Renal pelvis (tissue), 4 donors: ENCODE data around the gene AMFR. TPM values are rescaled to one million over a fixed set of nuclear protein-coding genes. Genes with fewer than 3 reads are reported as not detected.

Experiments
- DNase-seq: peaks from one replicate; pipeline ENCODE4 v3.0.0-alpha.2; 2013
- polyA plus RNA-seq, 3 donors: library from polyadenylated mRNA; unstranded; fragments of 120-200 nt; gene quantifications; one replicate each; pipeline ENCODE4 v1.2.1, GENCODE V29; 2013; ENCODE audit not compliant: insufficient read length in 3 of 3

The AMFR gene
- polyA plus RNA-seq, 3 donors, result 121 to 138 (median 136) TPM

DNA sequence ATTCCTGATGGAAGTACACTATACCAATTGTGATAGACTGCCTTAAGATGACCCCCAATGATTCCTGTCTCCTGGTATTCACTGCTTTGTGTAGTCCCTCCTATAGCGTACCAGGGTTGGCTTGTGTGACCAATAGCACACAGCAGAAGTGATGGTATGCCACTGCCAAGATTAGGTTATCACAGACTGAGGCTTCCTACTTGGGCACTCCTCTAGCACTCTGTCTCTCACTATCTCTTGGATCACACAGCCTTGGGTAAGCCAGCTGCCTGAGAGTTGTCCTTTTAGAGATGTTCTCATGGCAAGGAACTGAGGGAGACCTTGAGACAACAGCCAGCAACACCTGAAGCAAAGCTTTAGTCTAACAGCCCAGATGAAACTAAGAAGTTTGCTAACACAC is 12.7 kb upstream of the AMFR start:
- no peak for DNase-seq

DNA sequence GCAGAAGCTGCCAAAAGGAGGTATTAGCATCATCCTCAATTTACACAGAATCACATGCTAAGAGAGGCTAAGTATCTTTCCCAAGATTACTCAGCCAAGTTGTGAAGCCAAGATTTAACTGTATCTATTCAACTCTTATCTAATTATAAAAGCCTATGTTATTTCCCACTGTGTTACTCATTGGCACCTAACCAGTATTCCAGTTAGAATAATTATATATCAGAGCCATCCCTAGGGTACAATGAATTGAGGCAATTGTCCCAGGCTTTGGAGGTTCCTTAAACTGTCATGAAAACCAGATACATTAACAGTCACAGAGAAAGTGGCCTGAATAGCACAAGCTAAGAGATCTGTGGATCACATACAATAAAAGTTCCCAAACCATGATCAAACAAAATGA is 10.9 kb upstream of the AMFR start:
- DNase-seq, result no peak

DNA sequence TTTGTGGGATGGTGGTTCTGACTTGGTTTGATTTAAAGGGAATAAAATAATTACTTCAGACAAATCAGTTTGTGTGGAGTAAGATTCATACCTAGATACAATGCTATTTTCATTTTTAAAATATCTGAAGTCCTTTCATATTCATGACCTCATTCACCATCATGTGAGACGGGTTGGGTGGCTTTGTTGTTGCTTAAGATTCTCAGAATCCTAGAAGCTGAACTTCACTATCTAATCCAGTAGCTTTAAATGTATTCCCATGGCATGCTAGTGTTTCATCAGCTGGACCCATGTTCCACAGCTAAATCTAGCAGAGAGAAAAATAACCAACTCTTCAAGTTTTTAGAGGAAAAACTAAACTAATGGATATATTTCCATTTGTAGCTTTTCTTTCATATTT is 2.7 kb upstream of the AMFR start:
- no peak for DNase-seq

DNA sequence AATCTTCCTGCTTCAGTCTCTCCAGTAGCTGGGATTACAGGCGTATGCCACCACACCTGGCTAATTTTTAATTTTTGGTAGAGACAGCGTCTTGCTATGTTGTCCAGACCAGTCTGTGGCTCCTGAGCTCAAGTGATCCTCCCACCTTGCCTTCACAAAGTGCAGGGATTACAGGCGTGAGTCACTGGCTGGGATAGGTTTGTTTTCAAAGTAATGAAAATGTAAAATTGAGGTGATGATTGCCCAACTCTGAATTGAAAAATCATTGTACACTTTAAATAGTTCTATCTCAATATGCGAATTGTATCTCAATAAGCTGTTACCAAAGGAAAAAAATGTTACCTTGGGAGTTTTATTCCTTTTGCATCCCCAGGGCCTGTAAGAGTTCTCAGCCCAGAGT is 1.2 kb upstream of the AMFR start:
- no peak for DNase-seq

DNA sequence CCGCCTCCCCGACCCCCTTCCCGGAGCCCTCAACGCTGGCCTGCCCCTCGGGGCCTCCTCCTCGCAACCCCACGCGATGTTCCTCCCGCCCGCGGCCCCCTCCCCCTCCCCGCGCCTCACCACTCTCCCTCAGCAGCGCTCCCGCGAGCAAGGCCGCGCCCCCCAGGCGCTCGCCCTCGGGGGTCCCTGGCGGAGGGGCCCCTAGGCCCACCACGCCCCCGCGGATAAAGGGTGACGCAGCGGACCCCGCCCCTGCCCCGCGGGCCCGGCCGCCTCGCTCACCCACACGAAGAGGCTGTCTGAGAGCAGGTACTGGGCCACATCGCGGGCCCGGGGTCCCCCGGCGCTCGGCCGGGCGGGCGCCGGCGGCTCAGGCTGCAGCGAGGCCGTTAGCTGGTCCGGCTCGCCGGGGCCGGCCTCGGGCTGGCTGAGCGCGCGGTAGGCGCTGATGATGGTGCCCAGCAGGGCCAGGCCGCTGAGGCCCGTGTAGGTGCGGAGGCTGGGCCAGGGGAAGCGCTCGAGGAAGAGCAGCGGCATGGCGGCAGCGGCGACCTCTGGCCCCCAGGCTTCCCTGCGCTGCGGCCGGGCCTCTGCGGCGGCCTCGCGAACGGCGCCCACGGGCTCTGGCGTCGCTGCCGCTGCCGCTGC is 430 bp downstream of the AMFR start:
- no peak for DNase-seq

DNA sequence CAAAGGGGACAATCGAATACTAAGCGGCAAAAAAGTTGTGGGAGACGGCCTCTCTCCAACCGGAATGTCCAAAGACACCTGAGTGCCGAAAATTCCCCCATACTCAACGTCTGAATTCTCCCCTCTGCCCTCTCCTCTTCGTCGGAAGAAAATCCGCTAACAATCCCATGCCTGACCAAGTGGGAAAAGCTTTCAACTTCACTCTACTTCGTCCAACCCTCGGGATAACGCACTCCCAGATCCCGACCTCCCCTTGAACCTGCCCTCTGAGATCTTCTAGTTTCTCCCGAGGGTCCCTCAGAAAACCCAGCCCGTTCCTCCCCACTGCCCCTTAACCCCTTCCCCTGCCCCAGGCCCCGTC is 961 bp downstream of the AMFR start:
- no peak for DNase-seq

DNA sequence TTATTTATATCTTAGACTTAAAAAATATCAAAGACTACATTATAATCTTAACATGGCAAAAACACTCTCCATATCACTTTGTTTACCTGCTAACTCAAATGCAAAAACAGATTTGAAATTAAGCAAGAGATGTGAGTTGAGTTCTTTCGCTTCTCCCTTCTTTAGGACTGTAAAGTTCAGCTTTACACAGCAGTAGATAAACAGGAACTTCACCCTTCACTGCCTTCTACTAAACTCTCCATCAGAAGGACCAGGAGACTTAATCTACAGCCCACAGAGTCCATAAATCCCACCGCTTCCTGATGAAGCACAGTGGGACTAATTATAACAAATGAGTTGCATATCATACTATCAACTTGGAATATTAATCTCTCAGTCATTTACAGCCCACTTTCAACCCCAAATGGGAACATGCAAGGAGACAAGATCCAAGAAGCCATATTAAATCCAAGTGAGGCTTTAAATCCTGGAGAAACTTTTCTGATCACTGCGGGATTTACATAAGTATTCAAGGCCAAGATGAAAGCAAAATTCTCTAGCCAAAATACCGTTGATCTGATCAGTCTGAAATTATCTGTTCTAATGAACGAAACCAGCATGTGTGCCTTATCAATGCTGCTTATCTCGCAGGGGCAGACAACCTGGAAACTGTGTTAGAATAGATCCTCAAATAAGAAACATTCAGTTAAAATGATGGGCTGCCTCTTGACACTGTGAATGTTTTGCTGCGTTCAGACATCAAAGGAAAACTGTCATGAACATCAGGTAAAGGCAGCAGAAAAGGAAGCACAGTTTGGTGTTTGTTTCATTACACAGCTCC is 1.6 kb downstream of the AMFR start:
- DNase-seq, result no peak

DNA sequence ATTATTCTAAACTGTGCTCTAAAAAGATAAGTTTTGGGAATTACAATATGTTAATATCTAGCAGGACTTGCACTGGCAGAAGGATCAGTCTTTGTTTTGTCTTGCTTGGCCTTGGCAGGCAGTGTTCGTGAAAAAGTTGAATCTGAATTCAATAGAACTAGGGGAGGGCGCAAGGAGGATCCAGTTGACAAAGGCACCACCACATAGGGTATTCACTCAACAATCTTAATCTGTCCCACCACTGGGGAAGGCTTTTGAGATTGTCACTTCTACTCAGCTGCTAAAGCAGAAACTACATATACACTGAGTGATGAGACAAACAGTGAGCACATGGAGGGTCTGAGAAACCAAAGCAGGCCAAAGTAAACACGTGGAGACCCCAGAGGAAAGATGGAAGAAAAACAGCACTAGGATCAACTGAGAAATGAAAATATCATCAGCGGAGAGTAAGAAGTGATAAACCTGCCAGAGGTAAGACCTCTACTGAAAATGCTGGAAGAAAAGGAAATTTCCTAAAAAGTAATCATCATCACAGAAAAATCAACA is 2.4 kb downstream of the AMFR start:
- DNase-seq, result no peak

DNA sequence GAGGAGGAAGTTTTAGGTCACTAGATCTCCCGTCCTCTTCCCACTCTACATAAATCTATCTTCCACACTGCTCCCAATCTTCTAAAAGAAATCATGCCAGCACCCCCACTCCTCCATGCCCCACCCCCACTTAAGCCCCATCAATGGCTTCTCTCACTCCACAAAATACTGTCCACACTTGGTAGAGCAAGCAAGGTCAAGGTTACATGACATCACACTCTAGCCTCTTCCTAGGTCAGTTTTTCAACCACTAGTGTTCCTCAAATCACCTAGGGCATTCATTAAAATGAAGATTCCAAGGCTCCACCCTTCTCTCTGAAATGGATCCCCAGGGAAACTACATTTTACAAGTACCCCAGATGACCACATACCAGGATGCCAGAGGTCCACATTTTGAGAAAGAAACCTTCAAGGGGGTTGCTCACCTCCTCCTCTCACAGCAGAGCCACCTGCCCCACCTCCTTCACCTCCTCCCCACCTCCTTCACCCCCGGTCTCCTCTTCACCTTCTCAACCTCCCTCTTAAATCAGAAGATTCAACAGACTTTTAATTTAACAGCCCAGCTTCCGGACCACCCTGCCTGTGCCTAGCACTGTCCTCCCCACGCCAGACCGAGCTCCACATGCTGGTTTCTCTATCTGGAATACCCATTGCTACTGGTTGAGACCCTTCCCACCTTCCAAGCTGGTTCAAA is 3.2 kb downstream of the AMFR start:
- DNase-seq, result no peak

DNA sequence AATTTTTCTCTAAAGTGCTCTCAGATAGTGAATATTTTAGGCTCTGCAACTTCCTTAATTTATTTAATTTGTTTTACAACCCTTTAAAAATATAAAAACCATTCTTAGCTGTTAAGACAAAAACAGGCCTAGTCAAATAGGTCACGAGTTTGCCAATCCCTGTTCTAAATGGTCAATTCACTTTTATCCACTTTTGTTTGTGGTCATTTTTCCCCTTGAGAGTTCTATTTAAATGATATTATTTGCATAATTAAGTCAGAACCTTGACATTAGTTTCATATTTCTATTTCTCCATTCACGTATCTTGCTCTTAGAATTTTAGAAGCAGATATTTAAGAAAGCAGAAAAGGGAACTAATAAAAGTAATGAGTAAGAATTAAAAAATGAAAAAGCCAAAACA is 4.0 kb downstream of the AMFR start:
- no peak for DNase-seq

DNA sequence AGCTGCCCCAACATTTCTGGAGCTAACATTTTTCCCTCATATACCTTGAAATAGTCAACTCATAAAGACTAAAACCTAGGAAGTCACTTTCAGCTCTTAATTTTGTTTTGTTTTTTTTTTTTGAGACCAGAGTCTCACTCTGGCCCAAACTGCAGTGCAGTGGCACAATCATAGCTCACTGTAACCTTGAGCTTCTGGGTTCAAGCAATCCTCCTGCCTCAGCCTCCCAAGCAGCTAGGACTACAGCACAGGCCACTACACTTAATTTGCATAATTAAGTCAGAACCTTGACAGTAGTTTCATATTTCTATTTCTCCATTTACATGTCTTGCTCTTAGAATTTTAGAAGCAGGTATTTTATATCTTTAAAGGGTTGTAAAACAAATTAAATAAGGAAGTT is 4.7 kb downstream of the AMFR start:
- DNase-seq, result no peak

DNA sequence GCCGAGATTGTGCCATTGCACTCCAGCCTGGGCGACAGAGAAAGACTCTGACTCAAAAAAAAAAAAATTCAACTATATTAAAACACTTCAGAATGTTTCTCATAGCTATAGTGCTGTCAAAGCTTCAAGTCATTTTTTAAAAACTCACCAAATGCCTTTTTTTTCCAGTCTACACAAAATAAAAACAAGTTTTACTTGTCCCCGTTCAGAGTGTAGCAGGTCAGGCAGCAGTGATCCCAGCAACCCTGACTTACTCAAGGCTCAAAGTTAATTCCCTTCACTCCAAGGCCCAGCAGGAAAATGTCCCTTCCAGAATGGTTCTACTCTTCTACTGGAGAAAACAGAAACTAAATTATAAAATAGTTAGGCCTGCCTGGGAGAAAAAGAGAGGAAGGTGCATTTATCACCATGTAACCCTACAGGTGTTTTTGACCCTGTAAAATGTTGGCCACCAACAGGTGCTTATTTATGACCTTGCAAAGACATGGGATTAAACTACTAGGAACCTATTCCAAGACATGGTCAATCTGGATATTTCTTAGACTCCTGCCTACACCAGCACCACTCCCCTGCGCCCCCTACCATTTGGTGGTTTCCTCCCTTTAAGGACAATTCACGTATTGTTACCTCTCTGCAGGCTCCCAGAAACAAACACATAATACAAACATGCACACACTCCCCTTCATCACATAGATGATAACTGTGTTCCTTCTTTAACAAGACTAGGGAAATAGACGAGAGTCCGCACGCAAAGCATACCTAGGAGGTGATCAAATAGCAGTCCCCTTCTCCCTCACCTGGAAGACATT is 5.4 kb downstream of the AMFR start:
- no peak for DNase-seq

DNA sequence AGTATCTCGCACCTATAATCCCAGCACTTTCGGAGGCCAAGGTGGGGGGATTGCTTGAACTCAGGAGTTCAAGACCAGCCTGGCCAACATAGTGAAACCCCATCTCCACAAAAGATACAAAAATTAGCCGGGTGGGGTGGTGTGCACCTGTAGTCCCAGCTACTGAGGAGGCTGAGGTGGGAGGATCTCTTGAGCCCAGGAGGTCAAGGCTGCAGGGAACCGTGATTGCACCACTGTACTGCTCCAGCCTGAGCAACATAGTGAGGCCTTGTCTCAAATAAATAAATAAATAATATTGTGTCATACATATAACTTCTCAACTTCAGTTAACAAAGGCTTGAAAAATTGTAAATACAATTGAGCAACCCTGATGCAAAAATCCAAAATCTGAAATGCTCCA is 8.2 kb downstream of the AMFR start:
- no peak for DNase-seq

DNA sequence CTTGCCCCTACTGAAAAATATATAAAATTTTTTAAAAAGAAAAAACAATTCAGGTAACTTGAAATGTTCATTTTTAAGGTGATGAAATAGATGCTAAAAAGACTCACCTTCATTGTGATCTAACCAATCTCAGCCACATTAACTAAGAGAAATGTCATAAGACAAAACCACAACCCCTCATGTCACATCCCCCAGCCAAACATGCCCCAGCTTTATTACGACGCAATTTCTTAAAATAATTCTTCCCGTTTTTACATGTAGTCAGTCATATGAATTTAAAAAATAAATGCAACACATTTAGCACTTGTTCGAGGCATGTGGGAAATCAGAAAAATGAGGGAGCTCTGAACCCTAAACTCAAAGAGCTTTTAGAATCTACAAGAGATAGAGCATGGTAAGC is 9.5 kb downstream of the AMFR start:
- DNase-seq, result no peak

DNA sequence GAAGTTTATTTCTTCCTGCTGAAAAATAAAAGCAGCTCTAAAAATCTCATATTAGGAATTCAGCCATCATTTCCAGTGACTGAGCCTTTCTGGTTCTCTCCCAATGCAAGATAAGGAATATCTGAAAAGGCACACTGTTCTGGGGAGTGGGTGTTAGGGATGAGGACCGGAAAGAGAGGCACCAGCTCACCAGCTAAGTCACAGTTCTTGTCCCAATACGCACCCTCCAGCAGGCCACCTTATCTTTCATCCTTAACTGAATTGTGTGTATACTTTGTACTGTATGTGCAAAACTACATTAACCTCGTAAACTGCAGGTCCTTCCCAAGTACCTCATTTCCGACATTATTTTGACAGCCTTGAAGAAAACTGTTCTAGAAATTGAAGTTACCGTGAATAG is 11.0 kb downstream of the AMFR start:
- no peak for DNase-seq

DNA sequence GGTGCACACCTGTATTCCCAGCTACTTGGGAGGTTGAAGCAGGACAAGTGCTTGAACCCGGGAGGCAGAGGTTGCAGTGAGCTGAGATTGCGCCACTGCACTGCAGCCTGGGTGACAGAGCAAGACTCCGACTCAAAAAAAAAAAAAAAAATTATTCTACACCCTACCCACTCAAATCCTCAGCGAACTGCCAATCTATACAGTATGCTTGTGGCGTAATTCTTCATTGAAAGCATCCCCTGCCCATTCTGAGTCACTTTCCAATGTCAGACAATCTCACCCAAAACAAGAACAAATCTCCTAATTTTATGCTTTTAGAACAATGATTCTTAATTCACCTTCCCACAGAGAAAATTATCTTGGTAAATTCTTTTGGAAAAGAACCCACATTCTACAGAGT is 12.0 kb downstream of the AMFR start:
- DNase-seq, result no peak

DNA sequence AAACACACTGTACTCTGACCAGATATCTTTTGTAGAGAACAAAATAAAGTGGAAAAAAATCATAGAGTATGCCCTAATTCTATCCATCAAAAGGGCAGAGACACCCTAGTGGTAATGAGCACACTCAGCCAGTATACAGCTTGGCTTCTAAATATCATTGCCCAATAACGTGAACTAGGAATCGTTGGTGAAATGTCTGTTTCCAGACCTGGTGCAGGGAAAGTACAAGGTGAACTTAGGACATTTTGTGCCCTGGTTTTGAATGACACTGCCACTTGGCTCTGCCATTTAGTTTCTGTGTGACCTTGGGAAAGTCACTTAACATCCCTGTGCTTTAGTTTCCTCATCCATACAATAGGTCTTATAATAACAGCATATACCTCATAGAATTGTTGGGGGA is 13.7 kb downstream of the AMFR start:
- DNase-seq, result no peak

DNA sequence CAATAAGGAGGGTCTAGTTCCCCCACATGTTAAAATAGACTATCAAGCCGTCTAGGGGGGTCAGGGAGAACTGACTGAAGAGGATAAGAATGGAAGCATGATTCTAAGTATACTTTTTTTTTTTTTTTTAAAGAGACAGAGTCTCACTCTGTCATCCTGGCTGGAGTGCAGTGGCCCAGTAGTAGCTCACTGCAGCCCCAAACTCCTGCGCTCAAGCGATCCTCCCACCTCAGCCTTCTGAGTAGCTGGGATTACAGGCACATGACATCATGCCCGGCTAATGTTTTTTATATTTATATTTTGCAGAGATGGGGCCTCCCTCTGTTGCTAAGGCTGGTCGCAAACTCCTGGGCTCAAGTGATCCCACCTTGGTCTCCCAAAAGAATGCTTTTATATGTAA is 14.2 kb downstream of the AMFR start:
- no peak for DNase-seq

DNA sequence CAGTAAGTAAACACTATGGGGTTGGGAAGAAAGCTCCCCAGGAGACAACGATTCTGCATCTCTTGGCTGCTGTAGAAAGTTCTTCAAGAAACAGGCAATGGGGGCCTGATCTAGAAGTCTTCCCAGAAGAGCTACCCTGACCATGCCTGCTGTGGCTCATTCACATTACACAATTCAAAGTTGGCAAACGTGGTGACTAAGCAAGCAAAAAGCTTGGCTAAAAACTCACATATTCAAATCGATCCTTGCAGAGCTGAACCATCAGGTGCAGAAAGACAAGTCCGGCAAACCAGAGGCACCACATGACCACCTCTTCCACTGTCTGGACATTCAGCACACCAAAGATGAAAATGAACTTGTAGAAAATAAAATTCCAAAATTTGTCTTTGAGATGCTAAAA is 16.1 kb downstream of the AMFR start:
- no peak for DNase-seq

DNA sequence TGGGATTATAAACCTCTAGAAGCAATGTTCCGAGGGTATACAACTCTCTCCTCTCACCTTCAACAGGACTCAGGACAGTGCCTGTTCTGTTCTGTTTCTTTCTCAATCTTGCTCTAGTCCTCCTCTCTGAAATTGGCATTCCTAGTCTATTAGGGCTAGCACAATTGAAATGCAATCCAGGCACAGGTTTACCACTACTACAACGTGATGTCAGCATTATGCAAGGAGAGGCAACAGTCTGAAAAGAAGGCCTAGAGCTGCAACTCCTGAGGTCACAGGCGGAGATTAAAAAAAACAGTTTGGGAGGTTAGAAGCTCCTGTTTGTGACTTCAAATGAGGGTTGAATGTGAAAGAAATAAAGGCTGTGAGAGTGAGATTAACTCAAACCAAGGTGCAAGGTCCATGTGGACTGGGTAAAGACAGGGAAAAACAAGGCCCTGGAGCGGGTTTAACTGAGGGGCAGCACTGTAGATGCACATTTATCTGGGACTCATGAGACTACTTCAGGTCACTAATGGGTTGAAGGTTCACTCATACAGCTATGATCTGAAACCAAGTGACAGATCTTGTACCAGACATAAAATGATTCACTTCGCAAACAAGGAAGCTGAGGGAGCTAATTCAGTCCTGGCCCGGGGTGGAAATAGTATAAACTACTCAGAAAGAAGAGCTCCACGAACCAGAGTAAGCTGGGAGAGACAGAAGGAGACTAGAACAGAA is 16.8 kb downstream of the AMFR start:
- DNase-seq, result no peak

DNA sequence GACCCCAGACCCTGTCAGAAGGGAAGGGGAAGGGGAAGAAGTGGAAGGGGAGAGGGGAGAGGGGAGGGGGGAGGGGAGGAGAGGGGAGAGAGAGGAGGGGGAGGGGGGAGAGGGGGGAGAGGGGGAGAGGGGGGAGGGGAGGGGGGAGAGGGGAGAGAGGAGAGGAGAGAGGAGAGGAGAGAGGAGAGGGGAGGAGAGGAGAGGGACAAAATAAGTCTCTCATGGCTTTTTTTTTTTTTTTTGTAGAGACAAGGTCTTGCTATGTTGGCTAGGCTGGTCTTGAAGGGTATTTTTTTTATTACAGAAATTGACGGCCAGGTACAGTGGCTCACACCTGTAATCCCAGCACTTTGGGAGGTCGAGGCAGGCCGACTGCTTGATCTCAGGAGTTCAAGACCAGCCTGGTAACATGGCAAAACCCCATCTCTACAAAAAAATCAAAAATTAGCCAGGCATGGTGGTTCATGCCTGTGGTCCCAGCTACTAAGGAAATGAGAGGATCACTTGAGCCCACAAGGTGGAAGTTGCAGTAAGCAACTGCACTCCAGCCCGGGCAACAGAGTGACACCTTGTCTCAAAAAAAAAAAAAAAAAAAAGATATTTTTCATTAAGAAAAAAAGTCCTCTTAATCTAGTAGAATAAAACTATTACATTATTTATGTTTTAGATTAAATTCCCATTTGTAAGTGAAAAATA is 19.2 kb downstream of the AMFR start:
- no peak for DNase-seq
